Neuronal stem cell (in vitro differentiated cells): ENCODE measurements around the gene BABAM2.

Source experiments
- DNase-seq: peaks from one replicate; pipeline ENCODE4 v3.0.0-alpha.2; 2013; ENCODE audit warnings: low spot score
- H2AFZ ChIP-seq: one replicate; pipeline ENCODE4 v1.6.1; 2013; ENCODE audit warnings: mild to moderate bottlenecking, low read length, inconsistent platforms
- H2AK5ac ChIP-seq: 2 replicates; pipeline ENCODE4 v1.6.1; 2013; ENCODE audit warnings: low read depth, mild to moderate bottlenecking, inconsistent platforms, low read length, moderate library complexity, mixed read lengths
- H2BK120ac ChIP-seq: 2 replicates; pipeline ENCODE4 v1.6.1; 2013; ENCODE audit warnings: low read depth, mild to moderate bottlenecking, inconsistent platforms, low read length, moderate library complexity, mixed read lengths
- H2BK12ac ChIP-seq: one replicate; pipeline ENCODE4 v1.6.1; 2013; ENCODE audit warnings: low read length, inconsistent platforms
- H2BK15ac ChIP-seq: 2 replicates; pipeline ENCODE4 v1.6.1; 2013; ENCODE audit warnings: mild to moderate bottlenecking, low read length, inconsistent platforms, mixed read lengths
- H2BK5ac ChIP-seq: one replicate; pipeline ENCODE4 v1.6.1; 2013; ENCODE audit warnings: inconsistent platforms, mild to moderate bottlenecking, low read length, moderate library complexity
- H3K14ac ChIP-seq: one replicate; pipeline ENCODE4 v1.6.1; 2013; ENCODE audit warnings: low read length, inconsistent platforms
- H3K18ac ChIP-seq: 2 replicates; pipeline ENCODE4 v1.6.1; 2013; ENCODE audit warnings: low read length, inconsistent platforms
- H3K23ac ChIP-seq: 2 replicates; pipeline ENCODE4 v1.6.1; 2013; ENCODE audit warnings: low read depth, mild to moderate bottlenecking, mixed read lengths, low read length, inconsistent platforms; ENCODE audit not compliant: poor library complexity
- H3K27ac ChIP-seq: replicated peaks from 3 replicates; pipeline ENCODE4 v1.5.1; 2013; ENCODE audit warnings: low read length, inconsistent platforms
- H3K27me3 ChIP-seq, 3 experiments: 2 replicates each; pipeline ENCODE4 v1.6.1; 2013; ENCODE audit warnings: low read length in 3 of 3, mild to moderate bottlenecking in 2 of 3, inconsistent platforms in 1 of 3, low read depth in 1 of 3, mixed read lengths in 1 of 3, moderate library complexity in 1 of 3; ENCODE audit not compliant: control insufficient read depth in 3 of 3, insufficient read depth in 3 of 3
- H3K36me3 ChIP-seq, 2 donors: replicated peaks in 1 of 2; 2 replicates each; pipeline ENCODE4 v1.6.1; 2013; ENCODE audit warnings: low read length in 2 of 2; ENCODE audit not compliant: control insufficient read depth in 2 of 2, insufficient read depth in 2 of 2
- H3K4ac ChIP-seq: 2 replicates; pipeline ENCODE4 v1.6.1; 2013; ENCODE audit warnings: inconsistent platforms, mild to moderate bottlenecking, low read length, moderate library complexity
- H3K4me1 ChIP-seq, 2 donors: 1 replicate in 1 of 2; 2 replicates in 1 of 2; pipeline ENCODE4 v1.6.1; 2013; ENCODE audit warnings: low read length in 2 of 2, low read depth in 1 of 2; ENCODE audit not compliant: control insufficient read depth in 2 of 2, insufficient read depth in 1 of 2
- H3K4me2 ChIP-seq: one replicate; pipeline ENCODE4 v1.6.1; 2013; ENCODE audit warnings: mild to moderate bottlenecking, low read length, inconsistent platforms; ENCODE audit not compliant: insufficient read depth, poor library complexity, severe bottlenecking
- H3K4me3 ChIP-seq, 2 donors: 2 replicates each; pipeline ENCODE4 v1.5.1; 2013; ENCODE audit warnings: low read length in 2 of 2, mild to moderate bottlenecking in 2 of 2, inconsistent platforms in 1 of 2, moderate library complexity in 1 of 2
- H3K79me1 ChIP-seq: one replicate; pipeline ENCODE4 v1.6.1; 2013; ENCODE audit warnings: low read depth, mild to moderate bottlenecking, inconsistent platforms, low read length, moderate library complexity
- H3K9ac ChIP-seq: one replicate; pipeline ENCODE4 v1.6.1; 2013; ENCODE audit warnings: mild to moderate bottlenecking, low read depth, low read length, inconsistent platforms; ENCODE audit not compliant: poor library complexity
- H3K9me3 ChIP-seq, 2 donors: replicated peaks in 1 of 2; 2 replicates each; pipeline versions ENCODE3 to v1.6.1; 2013; ENCODE audit warnings: low read length in 2 of 2, mild to moderate bottlenecking in 2 of 2, inconsistent platforms in 1 of 2, low read depth in 1 of 2, mixed read lengths in 1 of 2, moderate library complexity in 1 of 2; ENCODE audit not compliant: control insufficient read depth in 2 of 2, insufficient read depth in 1 of 2
- H4K8ac ChIP-seq: one replicate; pipeline ENCODE4 v1.6.1; 2013; ENCODE audit warnings: low read depth, mild to moderate bottlenecking, inconsistent platforms, low read length, moderate library complexity
- H4K91ac ChIP-seq: one replicate; pipeline ENCODE4 v1.6.1; 2013; ENCODE audit warnings: low read length, low read depth, mild to moderate bottlenecking, inconsistent platforms; ENCODE audit not compliant: poor library complexity
- WGBS, 2 donors: extraction: QIAGEN DNeasy Blood & Tissue Kit; methylation state at CpG; one replicate each; pipeline ENCODE4 v1.1.7; 2013; ENCODE audit warnings: missing lambda C conversion rate in 2 of 2, mixed read lengths in 1 of 2; ENCODE audit not compliant: insufficient read length in 2 of 2, insufficient replicate concordance in 1 of 2; ENCODE audit errors: extremely low coverage in 2 of 2; 5-methylcytosine and 5-hydroxymethylcytosine counted together

Gene BABAM2

GRCh38 chr2:28346587-28346986, 456.1 kb downstream of the BABAM2 start:
- no peak overlapping the region for H3K27ac ChIP-seq

DNA sequence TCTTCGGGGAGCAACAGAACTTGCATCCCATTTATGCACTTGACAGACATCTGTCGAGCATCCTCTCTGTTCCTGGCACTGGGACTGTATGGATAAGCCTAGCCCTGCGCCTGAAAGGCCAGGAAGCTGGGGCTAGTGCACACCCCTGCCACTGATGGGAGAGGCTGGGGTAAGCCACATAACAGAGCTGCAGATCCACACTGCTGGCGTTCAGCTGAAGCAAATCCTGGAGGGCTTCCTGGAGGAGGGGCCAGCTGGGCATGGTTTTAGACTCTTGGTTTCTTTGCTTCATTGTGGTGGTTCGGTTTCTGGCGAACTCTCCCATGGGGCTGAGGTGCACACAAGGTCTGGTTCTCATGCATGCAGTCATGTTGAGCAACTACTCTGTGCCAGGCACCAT, 456.7 kb downstream of the BABAM2 start:
- WGBS, 2 donors: no CpG with 5 or more reads among the region's 6 CpGs
- H3K9me3 ChIP-seq: no peaks in the 10 kb centered on the region

More at GRCh38 chr2:28346587-28346986, 456.1 kb downstream of the BABAM2 start:
- no peak overlapping the region for H3K4me2 ChIP-seq
- H2BK5ac ChIP-seq: no peak overlapping the region
- peak overlapping the region; percentile 82 for H2BK15ac ChIP-seq
- H2BK12ac ChIP-seq: no peak overlapping the region
- no peak overlapping the region for H3K14ac ChIP-seq
- H4K91ac ChIP-seq: peak overlapping the region; percentile 15
- H2BK120ac ChIP-seq: peak overlapping the region; percentile 74
- H3K79me1 ChIP-seq: no peaks in the 10 kb centered on the region
- no peak overlapping the region for H3K9ac ChIP-seq
- H4K8ac ChIP-seq: peak overlapping the region; percentile 84
- H2AFZ ChIP-seq: peak overlapping the region; percentile 44
- no peak overlapping the region for H3K4me3 ChIP-seq
- H3K18ac ChIP-seq: peak overlapping the region; percentile 86
- no peaks in the 10 kb centered on the region for H3K36me3 ChIP-seq
- H3K27me3 ChIP-seq: no peaks in the 10 kb centered on the region
- H3K4me1 ChIP-seq: peaks cover 10 to 11% of the 10 kb centered on the region in 2 donors
- peak overlapping the region; percentile 32 for H3K4ac ChIP-seq
- WGBS, 2 donors: no CpG with 5 or more reads among the region's 6 CpGs
- no peak for DNase-seq
- H2AK5ac ChIP-seq: peak overlapping the region; percentile 80
- no peaks in the 10 kb centered on the region for H3K9me3 ChIP-seq
- peak overlapping the region; percentile 47 for H3K23ac ChIP-seq

DNA sequence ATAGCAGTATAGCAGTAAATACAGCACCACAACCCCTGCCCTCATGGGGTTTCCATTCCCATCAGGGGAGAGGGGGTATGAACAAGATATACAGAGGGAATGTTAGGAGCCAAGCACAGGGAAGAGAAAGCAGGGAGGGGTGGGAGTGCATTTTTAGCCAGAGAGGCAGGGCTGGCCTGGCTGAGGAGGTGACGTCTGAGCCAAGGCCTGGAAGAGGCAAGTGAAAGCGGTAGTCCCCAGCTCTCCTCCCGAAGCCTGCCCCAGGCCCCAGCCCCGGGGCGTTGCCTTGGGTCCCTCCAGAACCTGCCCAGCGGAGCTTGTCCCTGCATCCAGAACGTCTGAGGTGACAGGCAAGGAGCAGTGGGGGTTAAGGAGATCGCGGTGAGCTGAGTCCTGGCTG, 457.1 kb downstream of the BABAM2 start:
- Histone ChIP-seq H4K91ac (no peak overlapping the region), H3K18ac (peak overlapping the region; percentile 86), H3K36me3 (no peaks in the 10 kb centered on the region), H3K27me3 (no peaks in the 10 kb centered on the region), H2BK5ac (no peak overlapping the region), H4K8ac (no peak overlapping the region), H2BK12ac (no peak overlapping the region), H3K4me2 (no peak overlapping the region), H2BK15ac (peak overlapping the region; percentile 76), H3K4me1 (peaks cover 4 to 13% of the 10 kb centered on the region in 2 donors), H3K9me3 (no peaks in the 10 kb centered on the region), H2BK120ac (no peak overlapping the region), H3K23ac (no peak overlapping the region), H2AFZ (peak overlapping the region; percentile 15), H3K9ac (no peak overlapping the region), H3K79me1 (no peaks in the 10 kb centered on the region), H3K27ac (no peak overlapping the region), H3K4ac (no peak overlapping the region), H3K4me3 (no peak overlapping the region), H3K14ac (no peak overlapping the region), H2AK5ac (peak overlapping the region; percentile 8)
- DNase-seq: no peak
- no CpG with 5 or more reads among the region's 9 CpGs for WGBS, 2 donors

More for the DNA sequence above, 456.7 kb downstream of the BABAM2 start:
- peak overlapping the region; percentile 74 for H2BK120ac ChIP-seq
- H3K79me1 ChIP-seq: no peaks in the 10 kb centered on the region
- H3K18ac ChIP-seq: no peak overlapping the region
- no peak overlapping the region for H3K4me3 ChIP-seq
- H4K91ac ChIP-seq: no peak overlapping the region
- H2BK15ac ChIP-seq: no peak overlapping the region
- H3K27me3 ChIP-seq: no peaks in the 10 kb centered on the region
- no peaks in the 10 kb centered on the region for H3K36me3 ChIP-seq
- no peak overlapping the region for H3K4me2 ChIP-seq
- no peak overlapping the region for H3K4ac ChIP-seq
- no peak overlapping the region for H2AFZ ChIP-seq
- no peak overlapping the region for H3K23ac ChIP-seq
- peaks cover 8 to 12% of the 10 kb centered on the region in 2 donors for H3K4me1 ChIP-seq
- H2BK12ac ChIP-seq: no peak overlapping the region
- H4K8ac ChIP-seq: no peak overlapping the region
- no peak for DNase-seq
- no peak overlapping the region for H3K9ac ChIP-seq
- H3K27ac ChIP-seq: no peak overlapping the region
- peak overlapping the region; percentile 80 for H2AK5ac ChIP-seq
- H2BK5ac ChIP-seq: no peak overlapping the region
- H3K14ac ChIP-seq: no peak overlapping the region

- no peak for DNase-seq
- no peaks in the 10 kb centered on the region for H3K9me3 ChIP-seq
- no peak overlapping the region for H3K14ac ChIP-seq
- peak overlapping the region; percentile 86 for H3K18ac ChIP-seq
- no peak overlapping the region for H3K4me2 ChIP-seq
- H4K91ac ChIP-seq: no peak overlapping the region
- WGBS, 2 donors: no CpG with 5 or more reads among the region's 10 CpGs
- no peak overlapping the region for H3K27ac ChIP-seq
- H3K79me1 ChIP-seq: no peaks in the 10 kb centered on the region
- H3K27me3 ChIP-seq: no peaks in the 10 kb centered on the region
- no peaks in the 10 kb centered on the region for H3K36me3 ChIP-seq
- H2BK15ac ChIP-seq: peak overlapping the region; percentile 76
- no peak overlapping the region for H2BK5ac ChIP-seq
- no peak overlapping the region for H2BK120ac ChIP-seq
- H2AK5ac ChIP-seq: peak overlapping the region; percentile 8
- no peak overlapping the region for H3K9ac ChIP-seq
- peaks cover 0 to 13% of the 10 kb centered on the region in 2 donors for H3K4me1 ChIP-seq
- no peak overlapping the region for H2AFZ ChIP-seq
- no peak overlapping the region for H4K8ac ChIP-seq
- no peak overlapping the region for H3K4me3 ChIP-seq
- no peak overlapping the region for H3K23ac ChIP-seq
- peak overlapping the region; percentile 50 for H2BK12ac ChIP-seq
- no peak overlapping the region for H3K4ac ChIP-seq
These were observed 457.6 kb downstream of the BABAM2 start for GRCh38 chr2:28348149-28348567.
